22Rv1 (cell line): Measurements from ENCODE around the gene SLC38A10.

ENCODE experiments used
- ZFX ChIP-seq: fragments of 450-650 bp; IDR thresholded peaks from 2 replicates; pipeline ENCODE4 v1.6.1; 2017; ENCODE audit warnings: antibody characterized with exemption, borderline replicate concordance
- TF ChIP-seq, protein P1 (sequence below): fragments of 450-650 bp; IDR thresholded peaks from 2 replicates; pipeline ENCODE4 v1.5.1; 2017; ENCODE audit warnings: mild to moderate bottlenecking

DNA sequence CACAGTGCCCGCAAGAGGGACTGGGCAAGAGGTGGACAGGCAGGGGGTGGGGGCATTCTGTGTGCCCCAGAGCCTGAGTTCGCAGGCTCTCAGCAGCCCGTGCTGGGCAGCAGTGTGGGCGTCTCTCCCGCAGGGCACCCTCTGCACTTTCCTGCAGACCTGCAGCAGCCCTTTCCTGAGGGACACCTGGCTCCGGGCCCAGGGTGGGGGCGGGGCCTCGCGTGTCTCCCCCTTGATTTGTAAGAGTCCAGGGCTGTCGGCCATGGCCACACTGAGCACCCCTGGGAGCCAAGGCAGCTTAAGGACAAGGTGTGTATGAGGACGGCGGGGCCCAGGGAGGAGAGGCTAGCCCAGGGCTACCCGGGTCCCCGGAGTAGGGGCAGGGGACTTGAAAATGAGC lies 33.4 kb upstream of the SLC38A10 start:
- TF ChIP-seq, protein P1, sequence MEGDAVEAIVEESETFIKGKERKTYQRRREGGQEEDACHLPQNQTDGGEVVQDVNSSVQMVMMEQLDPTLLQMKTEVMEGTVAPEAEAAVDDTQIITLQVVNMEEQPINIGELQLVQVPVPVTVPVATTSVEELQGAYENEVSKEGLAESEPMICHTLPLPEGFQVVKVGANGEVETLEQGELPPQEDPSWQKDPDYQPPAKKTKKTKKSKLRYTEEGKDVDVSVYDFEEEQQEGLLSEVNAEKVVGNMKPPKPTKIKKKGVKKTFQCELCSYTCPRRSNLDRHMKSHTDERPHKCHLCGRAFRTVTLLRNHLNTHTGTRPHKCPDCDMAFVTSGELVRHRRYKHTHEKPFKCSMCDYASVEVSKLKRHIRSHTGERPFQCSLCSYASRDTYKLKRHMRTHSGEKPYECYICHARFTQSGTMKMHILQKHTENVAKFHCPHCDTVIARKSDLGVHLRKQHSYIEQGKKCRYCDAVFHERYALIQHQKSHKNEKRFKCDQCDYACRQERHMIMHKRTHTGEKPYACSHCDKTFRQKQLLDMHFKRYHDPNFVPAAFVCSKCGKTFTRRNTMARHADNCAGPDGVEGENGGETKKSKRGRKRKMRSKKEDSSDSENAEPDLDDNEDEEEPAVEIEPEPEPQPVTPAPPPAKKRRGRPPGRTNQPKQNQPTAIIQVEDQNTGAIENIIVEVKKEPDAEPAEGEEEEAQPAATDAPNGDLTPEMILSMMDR = no peak
- TF ChIP-seq ZFX = no peak
